ENCODE results near the gene AGFG1.

DNA sequence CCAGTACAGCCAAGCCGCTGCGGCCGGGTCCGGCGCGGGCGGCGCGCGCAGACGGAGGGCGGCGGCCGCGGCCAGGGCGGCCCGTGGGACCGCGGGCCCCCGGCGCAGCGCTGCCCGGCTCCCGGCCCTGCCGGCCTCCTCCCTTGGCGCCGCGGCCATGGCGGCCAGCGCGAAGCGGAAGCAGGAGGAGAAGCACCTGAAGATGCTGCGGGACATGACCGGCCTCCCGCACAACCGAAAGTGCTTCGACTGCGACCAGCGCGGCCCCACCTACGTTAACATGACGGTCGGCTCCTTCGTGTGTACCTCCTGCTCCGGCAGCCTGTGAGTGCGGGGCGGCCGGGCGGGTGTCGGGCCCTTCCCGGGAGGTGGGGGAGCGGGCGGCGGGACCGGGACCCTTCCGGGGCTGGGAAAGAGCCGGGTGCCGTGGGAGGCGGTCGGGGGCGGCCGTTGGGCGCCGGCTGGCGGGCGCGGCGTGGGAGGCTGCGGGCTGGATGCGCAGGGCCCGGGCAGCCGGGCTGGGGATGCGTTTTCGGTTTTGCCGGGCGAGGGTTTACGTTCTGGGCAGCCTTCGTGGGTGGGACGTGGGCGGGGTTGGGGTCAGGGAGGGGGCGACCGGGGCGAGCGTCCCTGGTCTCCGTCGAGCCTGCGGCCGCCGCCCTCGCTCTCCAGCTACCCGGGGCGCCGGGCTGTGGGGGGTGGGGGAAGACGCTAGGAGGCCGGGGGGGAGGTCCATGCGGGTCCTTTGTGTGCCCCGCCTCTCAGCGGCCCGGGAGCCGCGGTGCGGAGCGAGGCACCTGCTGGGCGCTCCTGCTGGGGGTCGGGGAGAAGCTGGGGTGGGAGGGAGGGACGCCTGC, 537 bp downstream of the AGFG1 start:
- TF ChIP-seq, protein P1, sequence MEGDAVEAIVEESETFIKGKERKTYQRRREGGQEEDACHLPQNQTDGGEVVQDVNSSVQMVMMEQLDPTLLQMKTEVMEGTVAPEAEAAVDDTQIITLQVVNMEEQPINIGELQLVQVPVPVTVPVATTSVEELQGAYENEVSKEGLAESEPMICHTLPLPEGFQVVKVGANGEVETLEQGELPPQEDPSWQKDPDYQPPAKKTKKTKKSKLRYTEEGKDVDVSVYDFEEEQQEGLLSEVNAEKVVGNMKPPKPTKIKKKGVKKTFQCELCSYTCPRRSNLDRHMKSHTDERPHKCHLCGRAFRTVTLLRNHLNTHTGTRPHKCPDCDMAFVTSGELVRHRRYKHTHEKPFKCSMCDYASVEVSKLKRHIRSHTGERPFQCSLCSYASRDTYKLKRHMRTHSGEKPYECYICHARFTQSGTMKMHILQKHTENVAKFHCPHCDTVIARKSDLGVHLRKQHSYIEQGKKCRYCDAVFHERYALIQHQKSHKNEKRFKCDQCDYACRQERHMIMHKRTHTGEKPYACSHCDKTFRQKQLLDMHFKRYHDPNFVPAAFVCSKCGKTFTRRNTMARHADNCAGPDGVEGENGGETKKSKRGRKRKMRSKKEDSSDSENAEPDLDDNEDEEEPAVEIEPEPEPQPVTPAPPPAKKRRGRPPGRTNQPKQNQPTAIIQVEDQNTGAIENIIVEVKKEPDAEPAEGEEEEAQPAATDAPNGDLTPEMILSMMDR (IDR thresholded peaks at IDR 0.05; ENCODE audit: insufficient read depth, low read length): no peak
- TF ChIP-seq, protein P2, sequence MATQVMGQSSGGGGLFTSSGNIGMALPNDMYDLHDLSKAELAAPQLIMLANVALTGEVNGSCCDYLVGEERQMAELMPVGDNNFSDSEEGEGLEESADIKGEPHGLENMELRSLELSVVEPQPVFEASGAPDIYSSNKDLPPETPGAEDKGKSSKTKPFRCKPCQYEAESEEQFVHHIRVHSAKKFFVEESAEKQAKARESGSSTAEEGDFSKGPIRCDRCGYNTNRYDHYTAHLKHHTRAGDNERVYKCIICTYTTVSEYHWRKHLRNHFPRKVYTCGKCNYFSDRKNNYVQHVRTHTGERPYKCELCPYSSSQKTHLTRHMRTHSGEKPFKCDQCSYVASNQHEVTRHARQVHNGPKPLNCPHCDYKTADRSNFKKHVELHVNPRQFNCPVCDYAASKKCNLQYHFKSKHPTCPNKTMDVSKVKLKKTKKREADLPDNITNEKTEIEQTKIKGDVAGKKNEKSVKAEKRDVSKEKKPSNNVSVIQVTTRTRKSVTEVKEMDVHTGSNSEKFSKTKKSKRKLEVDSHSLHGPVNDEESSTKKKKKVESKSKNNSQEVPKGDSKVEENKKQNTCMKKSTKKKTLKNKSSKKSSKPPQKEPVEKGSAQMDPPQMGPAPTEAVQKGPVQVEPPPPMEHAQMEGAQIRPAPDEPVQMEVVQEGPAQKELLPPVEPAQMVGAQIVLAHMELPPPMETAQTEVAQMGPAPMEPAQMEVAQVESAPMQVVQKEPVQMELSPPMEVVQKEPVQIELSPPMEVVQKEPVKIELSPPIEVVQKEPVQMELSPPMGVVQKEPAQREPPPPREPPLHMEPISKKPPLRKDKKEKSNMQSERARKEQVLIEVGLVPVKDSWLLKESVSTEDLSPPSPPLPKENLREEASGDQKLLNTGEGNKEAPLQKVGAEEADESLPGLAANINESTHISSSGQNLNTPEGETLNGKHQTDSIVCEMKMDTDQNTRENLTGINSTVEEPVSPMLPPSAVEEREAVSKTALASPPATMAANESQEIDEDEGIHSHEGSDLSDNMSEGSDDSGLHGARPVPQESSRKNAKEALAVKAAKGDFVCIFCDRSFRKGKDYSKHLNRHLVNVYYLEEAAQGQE (IDR thresholded peaks at IDR 0.05; ENCODE audit: insufficient replicate concordance, low read depth): no peak
- TF ChIP-seq POLR2AphosphoS5 (IDR thresholded peaks at IDR 0.05; ENCODE audit: low read depth): no peak
- no peak for TF ChIP-seq GABPA (IDR thresholded peaks at IDR 0.05; ENCODE audit: low read depth)
